Activated CD4-positive, alpha-beta T cell treated with anti-CD3 and anti-CD28 coated beads, Interleukin-2, amount 10 ng/mL, durations not matched to agents 7 days and 5 days (primary cell): ENCODE results near the gene TNP1. TPM values are rescaled to one million over a fixed set of nuclear protein-coding genes. Genes with fewer than 3 reads are reported as not detected.

Experiments
- CTCF ChIA-PET: fragments of 350-600 bp; sonication (Branson Sonifier 250); formaldehyde crosslinking; loops from one replicate; lab custom pipeline; 2021; ENCODE audit warnings: antibody characterized with exemption; lab: Charles Lee
- POLR2A ChIA-PET: fragments of 350-600 bp; sonication (Branson Sonifier 250); formaldehyde crosslinking; loops from one replicate; lab custom pipeline; 2021; ENCODE audit warnings: antibody characterized with exemption; lab: Charles Lee
- DNase-seq: peaks from one replicate; pipeline ENCODE4 v3.0.0-alpha.2; 2020
- H3K27ac Mint-ChIP-seq: one replicate; pipeline ENCODE4 v1.8.0; 2021; ENCODE audit warnings: mild to moderate bottlenecking, moderate library complexity, mixed read lengths
- H3K27me3 Mint-ChIP-seq: one replicate; pipeline ENCODE4 v1.8.0; 2021; ENCODE audit warnings: mixed read lengths
- H3K36me3 Mint-ChIP-seq: one replicate; pipeline ENCODE4 v1.8.0; 2021; ENCODE audit warnings: low read depth, mixed read lengths
- H3K4me1 Mint-ChIP-seq: one replicate; pipeline ENCODE4 v1.8.0; 2021; ENCODE audit warnings: mixed read lengths
- H3K4me3 Mint-ChIP-seq: one replicate; pipeline ENCODE4 v1.8.0; 2021; ENCODE audit warnings: mild to moderate bottlenecking, moderate library complexity, mixed read lengths
- H3K9me3 Mint-ChIP-seq: one replicate; pipeline ENCODE4 v1.8.0; 2021; ENCODE audit warnings: mixed read lengths
- total RNA-seq, 2 experiments: library from RNA; stranded (reverse); gene quantifications; one replicate each; pipeline ENCODE4 v1.2.3, GENCODE V29; 2021

Gene TNP1
- total RNA-seq, 2 experiments from 2014 or later, result not detected

DNA sequence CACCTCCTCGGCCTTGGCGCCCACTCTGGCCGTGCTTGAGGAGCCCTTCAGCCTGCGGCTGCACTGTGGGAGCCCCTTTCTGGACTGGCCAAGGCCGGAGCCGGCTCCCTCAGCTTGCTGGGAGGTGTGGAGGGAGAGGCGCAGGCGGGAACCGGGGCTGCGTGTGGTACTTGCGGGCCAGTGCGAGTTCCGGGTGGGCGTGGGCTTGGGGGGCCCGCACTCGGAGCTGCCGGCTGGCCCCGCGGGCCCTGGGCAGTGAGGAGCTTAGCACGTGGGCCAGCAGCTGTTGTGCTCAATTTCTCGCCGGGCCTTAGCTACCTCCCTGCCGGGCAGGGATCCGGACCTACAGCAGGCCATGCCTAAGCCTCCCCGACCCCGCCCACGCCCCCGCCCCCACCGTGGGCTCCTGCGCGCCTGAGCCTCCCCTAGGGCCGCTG, 25.3 kb upstream of the TNP1 start:
- Mint-ChIP-seq H3K27me3 (peaks cover 2% of the 10 kb centered on the region), H3K4me1 (peaks cover 18% of the 10 kb centered on the region), H3K4me3 (no peak overlapping the region), H3K9me3 (peaks cover 5% of the 10 kb centered on the region), H3K27ac (no peak overlapping the region), H3K36me3 (peaks cover 5% of the 10 kb centered on the region)
- ChIA-PET CTCF (no interaction called here), POLR2A (no interaction called here)
- no peak for DNase-seq

DNA sequence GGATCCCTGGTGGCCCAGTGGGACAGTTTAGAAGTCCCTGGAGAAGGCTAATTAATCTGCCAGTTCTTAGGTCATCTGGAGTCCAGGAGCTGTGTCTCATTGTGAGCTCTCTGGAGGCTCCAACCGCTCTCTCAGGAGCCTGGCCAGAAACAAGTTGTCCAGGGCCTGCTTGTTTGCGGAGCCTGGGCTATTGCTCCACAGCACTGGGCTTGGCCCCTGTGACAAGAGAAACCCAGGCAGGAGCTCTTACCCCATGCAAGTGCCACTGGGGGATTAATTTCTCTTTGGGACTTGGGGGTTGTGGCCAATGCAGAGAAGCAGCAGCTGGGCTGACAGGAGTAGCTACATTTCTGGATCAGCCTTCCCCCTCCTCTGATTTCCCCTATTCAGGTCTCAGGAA, 24.5 kb upstream of the TNP1 start:
- H3K4me3 Mint-ChIP-seq, result no peak overlapping the region
- peaks cover 2% of the 10 kb centered on the region for H3K27me3 Mint-ChIP-seq
- peaks cover 6% of the 10 kb centered on the region for H3K9me3 Mint-ChIP-seq
- CTCF ChIA-PET, result no interaction called here
- H3K27ac Mint-ChIP-seq, result no peak overlapping the region
- peaks cover 26% of the 10 kb centered on the region for H3K4me1 Mint-ChIP-seq
- H3K36me3 Mint-ChIP-seq, result peaks cover 5% of the 10 kb centered on the region
- no peak for DNase-seq
- POLR2A ChIA-PET, result no interaction called here

DNA sequence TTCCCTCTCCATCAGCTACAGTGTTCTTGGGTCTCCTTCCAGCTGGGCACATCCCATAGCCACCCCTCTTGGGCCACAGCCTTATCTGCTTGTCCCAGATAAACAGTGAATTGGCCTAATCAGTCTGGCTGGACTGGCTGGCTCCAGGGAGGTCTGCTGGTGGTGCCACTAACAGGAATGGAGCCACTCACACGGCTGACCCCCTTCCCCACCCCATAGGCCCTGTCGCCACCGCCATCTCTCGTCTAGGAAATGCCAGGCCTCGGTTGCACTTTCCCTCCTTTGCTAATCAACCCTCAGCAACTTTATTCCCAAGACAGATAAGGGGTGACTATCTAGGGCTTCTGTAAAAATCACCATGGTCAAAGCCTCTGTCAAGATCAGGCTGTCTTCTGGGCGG, 23.0 kb upstream of the TNP1 start:
- peaks cover 39% of the 10 kb centered on the region for H3K4me1 Mint-ChIP-seq
- DNase-seq, result no peak
- POLR2A ChIA-PET, result no interaction called here
- peaks cover 7% of the 10 kb centered on the region for H3K9me3 Mint-ChIP-seq
- peak overlapping the region; percentile 7 for H3K27ac Mint-ChIP-seq
- H3K36me3 Mint-ChIP-seq, result peaks cover 5% of the 10 kb centered on the region
- CTCF ChIA-PET, result interaction anchor here (1.2 kb wide), 1 partner anchor 24 kb away, joined by 3 read pairs; no protein-coding TSS in a partner anchor
- H3K27me3 Mint-ChIP-seq, result peaks cover 2% of the 10 kb centered on the region
- no peak overlapping the region for H3K4me3 Mint-ChIP-seq

DNA sequence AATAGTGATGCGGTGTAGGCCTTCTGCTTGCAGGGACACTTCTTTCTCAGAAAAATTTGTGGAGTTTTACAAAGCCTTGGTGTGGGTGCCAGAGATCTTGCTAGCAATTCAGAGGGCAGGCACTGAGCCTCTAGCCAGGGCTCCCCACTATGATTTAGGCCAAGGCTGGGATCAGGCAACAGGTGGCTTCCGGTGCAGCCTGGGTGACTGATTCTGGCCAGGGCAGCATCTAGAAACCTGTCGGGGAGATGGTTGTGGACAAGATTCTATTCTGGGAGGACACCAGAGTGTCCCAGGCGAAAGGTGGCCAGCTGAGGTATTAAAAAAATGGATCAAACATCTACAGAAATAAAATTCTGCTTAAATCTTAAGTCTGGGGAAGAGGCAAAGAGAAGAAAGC, 21.5 kb upstream of the TNP1 start:
- H3K27ac Mint-ChIP-seq, result peak overlapping the region; percentile 88
- no peak for DNase-seq
- POLR2A ChIA-PET, result no interaction called here
- H3K9me3 Mint-ChIP-seq, result peaks cover 7% of the 10 kb centered on the region
- peaks cover 3% of the 10 kb centered on the region for H3K27me3 Mint-ChIP-seq
- CTCF ChIA-PET, result interaction anchor here (1.0 kb wide), 1 partner anchor 9 kb away, joined by 3 read pairs; no protein-coding TSS in a partner anchor
- H3K36me3 Mint-ChIP-seq, result peaks cover 5% of the 10 kb centered on the region
- H3K4me3 Mint-ChIP-seq, result no peak overlapping the region
- H3K4me1 Mint-ChIP-seq, result peaks cover 41% of the 10 kb centered on the region

DNA sequence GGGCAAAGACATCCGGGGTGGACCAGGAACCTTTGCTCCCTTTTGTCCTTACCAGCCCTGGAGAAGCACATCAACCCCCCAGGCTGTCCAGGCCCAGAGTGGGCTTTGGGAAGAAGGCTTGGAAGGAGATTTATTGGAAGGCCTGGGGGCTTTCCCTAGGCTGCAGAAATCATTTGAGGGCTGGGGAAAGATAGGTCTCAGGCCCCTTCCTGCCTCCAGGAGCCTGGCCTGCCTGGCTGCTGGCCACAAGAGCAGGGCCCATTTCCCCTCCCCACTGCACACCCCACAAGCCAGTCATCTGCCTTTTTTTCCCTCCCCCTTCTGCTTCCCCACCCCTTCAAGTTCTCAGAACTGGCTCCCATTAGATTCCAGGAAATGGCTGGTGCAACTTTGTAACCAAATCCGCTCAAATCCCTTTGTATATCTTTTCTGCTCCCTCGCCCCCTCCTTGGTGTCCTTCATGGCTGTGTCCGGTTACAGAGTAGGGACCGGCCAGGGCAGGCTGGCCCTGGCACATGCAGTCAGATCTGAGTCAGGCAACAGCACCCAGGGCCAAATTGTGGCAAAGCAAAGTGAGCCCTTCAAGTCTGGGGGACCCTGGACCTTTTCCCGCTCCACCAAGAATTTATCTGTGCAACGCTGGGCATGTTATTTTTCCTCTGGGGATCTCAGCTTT, 20.8 kb upstream of the TNP1 start:
- H3K27me3 Mint-ChIP-seq, result peaks cover 3% of the 10 kb centered on the region
- ChIA-PET POLR2A (no interaction called here), CTCF (no interaction called here)
- H3K27ac Mint-ChIP-seq, result peak overlapping the region; percentile 88
- peak; percentile 53 for DNase-seq
- peaks cover 3% of the 10 kb centered on the region for H3K9me3 Mint-ChIP-seq
- H3K36me3 Mint-ChIP-seq, result peaks cover 5% of the 10 kb centered on the region
- H3K4me1 Mint-ChIP-seq, result peaks cover 41% of the 10 kb centered on the region
- H3K4me3 Mint-ChIP-seq, result peak overlapping the region; percentile 12

DNA sequence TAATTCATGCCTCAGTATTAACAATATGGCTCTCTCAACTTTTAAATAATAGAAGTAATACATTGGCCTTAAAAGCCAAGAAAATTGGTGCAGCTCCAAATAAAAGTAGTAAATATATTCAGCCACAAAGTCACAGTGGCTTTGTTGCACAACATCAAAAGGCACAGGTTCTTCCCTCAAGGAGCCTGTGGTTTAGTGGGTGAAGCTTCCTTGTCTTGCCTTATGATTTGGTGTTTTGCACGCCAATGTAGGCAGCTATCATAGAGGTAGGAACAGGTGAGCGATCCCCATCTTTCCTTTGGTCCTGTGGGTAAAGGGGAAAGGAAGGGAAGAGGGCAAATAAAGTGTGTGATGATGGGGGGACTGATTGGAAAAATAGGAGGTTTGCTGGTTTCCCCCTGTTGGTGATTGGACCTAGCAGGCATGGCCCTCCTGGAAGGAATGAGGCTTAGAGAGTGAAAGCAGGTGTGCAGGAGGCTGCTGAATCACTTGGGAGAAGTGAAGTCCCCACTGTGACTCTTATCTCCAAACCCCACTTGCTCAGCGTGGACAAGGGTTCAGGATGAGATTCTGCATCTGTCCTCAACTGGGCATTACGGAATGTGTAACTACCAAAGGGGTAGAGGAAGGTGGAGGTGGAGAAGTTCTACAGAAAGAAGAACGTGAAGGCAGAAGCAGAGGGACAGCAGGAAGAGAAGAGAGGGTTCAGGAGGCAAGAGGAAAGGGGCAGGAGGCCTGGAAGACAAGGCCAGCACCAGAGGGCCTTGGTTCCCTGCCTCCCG, 20.1 kb upstream of the TNP1 start:
- Mint-ChIP-seq H3K36me3 (peaks cover 5% of the 10 kb centered on the region), H3K9me3 (peaks cover 3% of the 10 kb centered on the region), H3K27ac (peak overlapping the region; percentile 88), H3K4me1 (peaks cover 41% of the 10 kb centered on the region), H3K27me3 (peaks cover 5% of the 10 kb centered on the region), H3K4me3 (peak overlapping the region; percentile 38)
- ChIA-PET POLR2A (no interaction called here), CTCF (no interaction called here)
- no peak for DNase-seq

DNA sequence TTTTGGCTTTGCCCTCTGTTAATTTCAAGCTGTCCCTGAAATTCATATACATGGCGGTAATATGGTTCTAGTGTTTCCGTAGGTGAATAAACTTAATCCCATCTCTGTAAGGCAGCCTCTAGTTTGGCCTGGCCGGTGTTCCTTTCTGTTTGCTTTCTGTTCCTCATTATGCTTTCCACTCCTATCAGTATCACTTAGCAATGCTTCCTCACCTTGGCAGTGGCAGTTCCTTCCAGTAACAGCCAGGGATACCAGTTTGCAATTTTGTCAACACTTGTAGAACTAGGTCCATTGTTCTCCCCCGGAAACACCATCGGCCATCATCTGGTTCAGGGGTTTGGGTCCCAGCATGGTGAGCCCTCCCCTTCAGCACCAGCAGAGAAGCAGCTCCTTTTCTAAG, 18.2 kb upstream of the TNP1 start:
- H3K4me3 Mint-ChIP-seq, result no peak overlapping the region
- ChIA-PET CTCF (no interaction called here), POLR2A (interaction anchor here (0.5 kb wide), 1 partner anchor 1338 kb away, joined by 8 read pairs; no protein-coding TSS in a partner anchor)

DNA sequence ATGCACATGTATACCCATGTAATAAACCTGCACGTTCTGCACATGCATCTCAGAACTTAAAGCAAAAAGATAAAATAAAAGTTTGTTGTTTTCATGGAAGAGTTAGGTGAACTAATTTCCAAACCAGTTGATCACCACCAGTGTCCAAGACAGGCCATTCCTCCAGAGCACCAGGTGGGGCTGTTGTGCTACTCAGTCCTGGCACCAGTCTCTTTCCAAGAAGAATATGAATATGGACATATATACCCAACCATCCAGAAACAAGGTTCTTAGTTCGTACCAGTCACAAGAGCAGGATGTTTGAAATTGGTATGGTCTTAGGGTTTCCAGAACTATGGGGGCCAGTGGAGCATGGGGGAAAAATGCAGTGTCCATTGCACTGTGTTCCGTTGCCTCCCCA, 17.2 kb upstream of the TNP1 start:
- Mint-ChIP-seq H3K36me3 (peaks cover 5% of the 10 kb centered on the region), H3K27ac (no peak overlapping the region), H3K4me3 (no peak overlapping the region), H3K9me3 (peaks cover 3% of the 10 kb centered on the region), H3K27me3 (peaks cover 5% of the 10 kb centered on the region), H3K4me1 (peaks cover 39% of the 10 kb centered on the region)
- ChIA-PET CTCF (no interaction called here), POLR2A (no interaction called here)
- no peak for DNase-seq

More for the DNA sequence above, 18.2 kb upstream of the TNP1 start:
- peaks cover 3% of the 10 kb centered on the region for H3K9me3 Mint-ChIP-seq
- peaks cover 5% of the 10 kb centered on the region for H3K36me3 Mint-ChIP-seq
- peaks cover 5% of the 10 kb centered on the region for H3K27me3 Mint-ChIP-seq
- DNase-seq, result no peak
- peaks cover 41% of the 10 kb centered on the region for H3K4me1 Mint-ChIP-seq
- H3K27ac Mint-ChIP-seq, result no peak overlapping the region

DNA sequence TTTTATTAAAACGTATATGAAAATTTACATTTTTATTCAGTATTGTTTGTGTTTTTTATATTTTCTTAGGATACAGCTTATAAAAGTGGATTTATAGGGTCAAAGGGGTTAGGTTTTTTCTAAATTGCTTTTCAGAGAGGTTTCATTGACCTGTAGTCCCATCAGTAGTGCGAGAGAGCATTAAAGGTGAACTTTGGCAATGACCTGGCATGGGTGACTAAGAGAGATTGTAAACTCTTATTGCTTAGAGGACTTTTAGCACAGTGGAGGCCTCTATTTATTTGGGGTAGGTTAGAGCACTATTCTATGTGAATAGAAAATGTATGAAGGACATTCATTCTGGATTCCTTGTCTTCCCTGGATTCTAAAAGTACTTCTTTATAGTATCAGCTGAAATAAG, 16.0 kb upstream of the TNP1 start:
- Mint-ChIP-seq H3K9me3 (peaks cover 3% of the 10 kb centered on the region), H3K27me3 (peaks cover 5% of the 10 kb centered on the region), H3K27ac (no peak overlapping the region), H3K36me3 (no peaks in the 10 kb centered on the region), H3K4me3 (no peak overlapping the region), H3K4me1 (peaks cover 30% of the 10 kb centered on the region)
- ChIA-PET CTCF (no interaction called here), POLR2A (no interaction called here)
- no peak for DNase-seq

DNA sequence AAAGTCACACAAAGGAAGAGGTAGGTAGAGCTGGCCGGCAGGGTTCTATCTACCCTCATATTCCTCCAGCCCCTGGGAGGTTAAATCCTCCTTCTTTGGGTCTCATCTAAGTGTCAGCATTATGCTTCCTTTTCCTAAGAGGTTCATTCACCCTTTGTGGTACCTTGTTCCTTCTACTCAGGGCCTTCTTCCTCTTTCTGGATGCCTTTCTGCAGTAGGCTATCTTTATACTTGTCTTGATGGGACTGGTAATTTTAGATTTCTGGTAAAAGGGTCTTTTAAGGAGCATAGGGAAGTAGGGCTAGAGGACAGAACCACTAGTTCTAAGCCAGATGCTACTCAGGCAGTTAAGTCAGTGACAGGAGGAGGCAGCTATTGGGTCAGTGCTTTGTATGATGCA, 13.7 kb upstream of the TNP1 start:
- DNase-seq, result no peak
- H3K36me3 Mint-ChIP-seq, result no peaks in the 10 kb centered on the region
- peaks cover 5% of the 10 kb centered on the region for H3K27me3 Mint-ChIP-seq
- no peak overlapping the region for H3K4me3 Mint-ChIP-seq
- H3K27ac Mint-ChIP-seq, result no peak overlapping the region
- H3K4me1 Mint-ChIP-seq, result peaks cover 7% of the 10 kb centered on the region
- ChIA-PET POLR2A (no interaction called here), CTCF (interaction anchor here (1.4 kb wide), 1 partner anchor 12 kb away, joined by 3 read pairs; no protein-coding TSS in a partner anchor)
- no peaks in the 10 kb centered on the region for H3K9me3 Mint-ChIP-seq

DNA sequence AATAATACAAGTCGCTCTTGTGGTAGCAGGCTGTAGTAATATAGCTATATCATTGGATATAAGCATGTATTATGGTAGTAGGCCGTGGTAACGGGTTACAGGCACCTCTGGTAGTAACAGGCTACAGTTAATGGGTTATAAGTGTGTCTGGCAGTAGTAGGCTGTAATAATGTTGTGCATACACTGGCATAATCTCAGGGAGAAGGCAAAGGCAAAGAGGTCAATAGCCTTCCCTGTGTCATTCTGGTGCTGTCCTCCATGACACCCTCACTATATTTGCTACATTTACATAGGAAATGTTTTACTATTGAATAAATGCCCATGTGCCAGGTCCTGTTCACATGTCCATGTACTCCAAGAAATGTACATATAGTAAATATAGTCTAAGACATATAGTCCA, 12.8 kb upstream of the TNP1 start:
- H3K27me3 Mint-ChIP-seq, result peaks cover 5% of the 10 kb centered on the region
- H3K9me3 Mint-ChIP-seq, result no peaks in the 10 kb centered on the region
- H3K4me1 Mint-ChIP-seq, result peaks cover 4% of the 10 kb centered on the region
- H3K27ac Mint-ChIP-seq, result no peak overlapping the region
- DNase-seq, result no peak
- H3K36me3 Mint-ChIP-seq, result no peaks in the 10 kb centered on the region
- H3K4me3 Mint-ChIP-seq, result no peak overlapping the region
- CTCF ChIA-PET, result interaction anchor here (1.3 to 1.4 kb wide), 2 partner anchors 9 to 13 kb away, joined by 3 read pairs; no protein-coding TSS in a partner anchor
- POLR2A ChIA-PET, result no interaction called here

DNA sequence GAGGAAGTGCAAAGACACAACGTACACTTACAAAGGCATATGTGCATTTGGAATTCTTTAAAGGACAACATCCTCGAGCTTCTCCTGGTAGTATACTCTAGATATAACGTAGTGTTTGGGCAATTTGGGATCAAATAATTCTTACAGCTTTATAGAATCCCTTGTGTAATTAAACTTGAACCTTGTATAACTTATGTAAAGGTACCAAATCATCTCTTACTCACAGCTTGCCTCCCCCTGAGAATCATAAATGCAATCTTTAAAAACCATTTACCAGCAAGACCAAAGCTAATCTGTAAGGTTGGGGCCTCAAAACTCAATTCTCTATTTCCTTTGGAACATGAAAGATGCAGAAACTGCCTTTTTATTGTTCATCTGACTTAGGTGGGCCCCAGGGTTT, 12.2 kb upstream of the TNP1 start:
- ChIA-PET POLR2A (no interaction called here), CTCF (interaction anchor here (1.0 to 1.3 kb wide), 2 partner anchors 10 to 14 kb away, joined by 3 read pairs; no protein-coding TSS in a partner anchor)
- no peak for DNase-seq
- H3K4me1 Mint-ChIP-seq, result peaks cover 9% of the 10 kb centered on the region
- H3K36me3 Mint-ChIP-seq, result no peaks in the 10 kb centered on the region
- no peak overlapping the region for H3K4me3 Mint-ChIP-seq
- H3K27ac Mint-ChIP-seq, result no peak overlapping the region
- peaks cover 5% of the 10 kb centered on the region for H3K27me3 Mint-ChIP-seq
- H3K9me3 Mint-ChIP-seq, result no peaks in the 10 kb centered on the region

DNA sequence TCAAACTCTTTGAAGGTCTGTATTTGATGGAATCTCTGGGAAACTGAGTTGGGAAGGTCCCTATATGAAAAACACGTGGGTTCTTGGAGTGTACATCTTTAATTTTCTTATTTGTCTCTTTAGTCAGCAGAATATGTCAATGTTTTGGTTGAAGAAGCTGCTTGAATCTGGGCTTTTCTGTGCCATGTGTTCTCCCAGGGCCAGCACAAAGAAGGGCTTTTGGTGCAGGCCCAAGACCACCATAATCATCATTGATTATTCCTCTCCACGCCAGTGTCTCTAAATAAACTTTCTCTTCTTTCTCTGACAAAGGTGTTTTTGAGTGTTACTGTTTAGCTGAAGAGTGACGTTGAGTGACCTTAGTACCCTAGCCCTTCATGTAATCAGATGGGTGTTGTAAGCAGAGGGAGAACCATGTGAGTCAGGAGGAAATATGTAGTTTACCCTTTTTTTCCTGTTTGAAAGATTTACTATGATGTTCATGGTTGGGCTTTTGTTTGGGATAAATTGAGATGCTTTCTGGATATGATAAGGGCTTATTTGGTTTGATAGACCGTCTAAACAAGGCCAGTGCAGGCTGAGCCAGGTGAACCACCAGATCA, 11.6 kb upstream of the TNP1 start:
- Mint-ChIP-seq H3K27ac (no peak overlapping the region), H3K27me3 (peaks cover 4% of the 10 kb centered on the region), H3K4me1 (peaks cover 16% of the 10 kb centered on the region), H3K36me3 (no peaks in the 10 kb centered on the region), H3K4me3 (no peak overlapping the region), H3K9me3 (no peaks in the 10 kb centered on the region)
- ChIA-PET POLR2A (no interaction called here), CTCF (interaction anchor here (0.7 to 1.3 kb wide), 3 partner anchors 10 to 19 kb away, joined by 3 read pairs; no protein-coding TSS in a partner anchor)
- no peak for DNase-seq
